ENCODE results near the gene SMOC1.

- TF ChIP-seq CTCF (conservative IDR thresholded peaks at IDR 0.05 in 1 of 2, IDR thresholded peaks at IDR 0.05 in 1 of 2; ENCODE audit: low read depth in 1 of 2, low read length in 2 of 2) (no peak), EZH2 (IDR thresholded peaks at IDR 0.05; ENCODE audit: low read length, missing control alignments) (no peak)
Measured at GRCh38 chr14:69922198-69922597, 43.0 kb downstream of the SMOC1 start.

Data from fibroblast of lung (primary cell).